Activated CD8-positive, alpha-beta T cell treated with anti-CD3 and anti-CD28 coated beads, Interleukin-2, amount 10 ng/mL, durations not matched to agents 7 days and 5 days (primary cell): ENCODE data around the gene GSTO2. TPM values are rescaled to one million over a fixed set of nuclear protein-coding genes. Genes with fewer than 3 reads are reported as not detected.

Experiments used
- ATAC-seq: fragments of 150-1000 bp; cut with Tn5 transposase; one replicate; pipeline ENCODE4 v1.10.0; 2021; ENCODE audit warnings: moderate library complexity
- CTCF ChIA-PET: fragments of 350-600 bp; sonication (Branson Sonifier 250); formaldehyde crosslinking; loops from one replicate; lab custom pipeline; 2021; ENCODE audit warnings: antibody characterized with exemption; lab: Charles Lee
- POLR2A ChIA-PET: fragments of 350-600 bp; sonication (Branson Sonifier 250); formaldehyde crosslinking; loops from one replicate; lab custom pipeline; 2021; ENCODE audit warnings: antibody characterized with exemption; lab: Charles Lee
- DNase-seq: peaks from one replicate; pipeline ENCODE4 v3.0.0-alpha.2; 2020
- H3K27ac Mint-ChIP-seq: one replicate; pipeline ENCODE4 v1.8.0; 2021; ENCODE audit warnings: mild to moderate bottlenecking, mixed read lengths
- H3K27me3 Mint-ChIP-seq: one replicate; pipeline ENCODE4 v1.8.0; 2021; ENCODE audit warnings: low read depth, mixed read lengths
- H3K36me3 Mint-ChIP-seq: one replicate; pipeline ENCODE4 v1.8.0; 2021; ENCODE audit warnings: low read depth, mixed read lengths
- H3K4me1 Mint-ChIP-seq: one replicate; pipeline ENCODE4 v1.8.0; 2021; ENCODE audit warnings: low read depth, mixed read lengths
- H3K4me3 Mint-ChIP-seq: one replicate; pipeline ENCODE4 v1.8.0; 2021; ENCODE audit warnings: mild to moderate bottlenecking, mixed read lengths
- H3K9me3 Mint-ChIP-seq: one replicate; pipeline ENCODE4 v1.8.0; 2022; ENCODE audit warnings: mixed read lengths; ENCODE audit not compliant: insufficient read depth
- total RNA-seq, 2 experiments: library from RNA; stranded (reverse); gene quantifications; one replicate each; pipeline ENCODE4 v1.2.3, GENCODE V29; 2021

The GSTO2 gene
- total RNA-seq, 2 experiments from 2014 or later, result 0.94 to 1.2 TPM

GRCh38 chr10:104308439-104308903 is 39.5 kb downstream of the GSTO2 start:
- no peaks in the 10 kb centered on the region for H3K9me3 Mint-ChIP-seq
- DNase-seq (peak; percentile 59), ATAC-seq (peak; percentile 78)
- CTCF ChIA-PET, result interaction anchor here (1.8 to 13.8 kb wide), 8 partner anchors 13 to 42 kb away, joined by 5 to 303 read pairs (median 43); partner anchors contain the start of genes CFAP58, GSTO2 and ITPRIP
- POLR2A ChIA-PET, result interaction anchor here (1.9 to 5.2 kb wide), 2 partner anchors 13 to 30 kb away, joined by 7 to 50 read pairs; partner anchors contain the start of gene ITPRIP
- peaks cover 79% of the 10 kb centered on the region for H3K4me1 Mint-ChIP-seq
- peaks cover 4% of the 10 kb centered on the region for H3K27me3 Mint-ChIP-seq
- peak overlapping the region; percentile 49 for H3K4me3 Mint-ChIP-seq
- H3K27ac Mint-ChIP-seq, result peak overlapping the region; percentile 87
- peaks cover 56% of the 10 kb centered on the region for H3K36me3 Mint-ChIP-seq

GRCh38 chr10:104309980-104310978 is 41.3 kb downstream of the GSTO2 start:
- Mint-ChIP-seq H3K9me3 (no peaks in the 10 kb centered on the region), H3K27me3 (peaks cover 4% of the 10 kb centered on the region), H3K36me3 (peaks cover 67% of the 10 kb centered on the region), H3K4me1 (peaks cover 64% of the 10 kb centered on the region), H3K27ac (no peak overlapping the region), H3K4me3 (no peak overlapping the region)
- CTCF ChIA-PET, result interaction anchor here (1.5 to 13.8 kb wide), 7 partner anchors 12 to 40 kb away, joined by 4 to 303 read pairs (median 24); partner anchors contain the start of genes CFAP58 and GSTO2
- POLR2A ChIA-PET, result interaction anchor here (1.0 to 5.2 kb wide), 3 partner anchors 11 to 28 kb away, joined by 3 to 50 read pairs (median 5); partner anchors contain the start of gene ITPRIP
- DNase-seq (no peak), ATAC-seq (no peak)

- ATAC-seq, result no peak
- Mint-ChIP-seq H3K27ac (no peak overlapping the region), H3K4me1 (peaks cover 56% of the 10 kb centered on the region), H3K27me3 (no peaks in the 10 kb centered on the region), H3K9me3 (no peaks in the 10 kb centered on the region), H3K4me3 (no peak overlapping the region), H3K36me3 (peaks cover 72% of the 10 kb centered on the region)
- CTCF ChIA-PET, result interaction anchor here (0.9 to 13.8 kb wide), 5 partner anchors 11 to 39 kb away, joined by 3 to 303 read pairs (median 5); partner anchors contain the start of genes CFAP58 and ITPRIP
- no peak for DNase-seq
- POLR2A ChIA-PET, result interaction anchor here (0.6 to 1.0 kb wide), 5 partner anchors 11 to 27 kb away, joined by 3 to 5 read pairs (median 3); partner anchors contain the start of gene ITPRIP
Measured at GRCh38 chr10:104311184-104311720, 42.3 kb downstream of the GSTO2 start.

GRCh38 chr10:104314591-104315485 is 45.9 kb downstream of the GSTO2 start:
- Mint-ChIP-seq H3K4me1 (peaks cover 47% of the 10 kb centered on the region), H3K36me3 (peaks cover 58% of the 10 kb centered on the region), H3K27me3 (no peaks in the 10 kb centered on the region), H3K27ac (no peak overlapping the region), H3K9me3 (no peaks in the 10 kb centered on the region), H3K4me3 (no peak overlapping the region)
- ChIA-PET POLR2A (no interaction called here), CTCF (interaction anchor here (1.0 to 13.8 kb wide), 4 partner anchors 10 to 35 kb away, joined by 4 to 303 read pairs (median 17); partner anchors contain the start of gene CFAP58)
- ATAC-seq (no peak), DNase-seq (no peak)

GRCh38 chr10:104315486-104315921 is 46.5 kb downstream of the GSTO2 start:
- no peak for DNase-seq
- Mint-ChIP-seq H3K4me1 (peaks cover 46% of the 10 kb centered on the region), H3K9me3 (no peaks in the 10 kb centered on the region), H3K27me3 (no peaks in the 10 kb centered on the region), H3K4me3 (no peak overlapping the region), H3K27ac (no peak overlapping the region), H3K36me3 (peaks cover 54% of the 10 kb centered on the region)
- POLR2A ChIA-PET, result no interaction called here
- no peak for ATAC-seq
- CTCF ChIA-PET, result interaction anchor here (0.6 to 13.8 kb wide), 3 partner anchors 10 to 35 kb away, joined by 3 to 303 read pairs (median 3); partner anchors contain the start of gene CFAP58

- POLR2A ChIA-PET, result no interaction called here
- Mint-ChIP-seq H3K27ac (no peak overlapping the region), H3K36me3 (peaks cover 51% of the 10 kb centered on the region), H3K4me3 (no peak overlapping the region), H3K9me3 (no peaks in the 10 kb centered on the region), H3K4me1 (peaks cover 47% of the 10 kb centered on the region), H3K27me3 (no peaks in the 10 kb centered on the region)
- ATAC-seq, result no peak
- CTCF ChIA-PET, result interaction anchor here (0.9 to 1.2 kb wide), 3 partner anchors 17 to 34 kb away, joined by 3 read pairs; no protein-coding TSS in a partner anchor
- no peak for DNase-seq
Measured at GRCh38 chr10:104316321-104317099, 47.5 kb downstream of the GSTO2 start.

- H3K4me3 Mint-ChIP-seq, result no peak overlapping the region
- H3K9me3 Mint-ChIP-seq, result no peaks in the 10 kb centered on the region
- ATAC-seq (no peak), DNase-seq (no peak)
- H3K4me1 Mint-ChIP-seq, result peaks cover 49% of the 10 kb centered on the region
- H3K27ac Mint-ChIP-seq, result no peak overlapping the region
- no peaks in the 10 kb centered on the region for H3K27me3 Mint-ChIP-seq
- ChIA-PET POLR2A (no interaction called here), CTCF (interaction anchor here (0.9 kb wide), 1 partner anchor 12 kb away, joined by 3 read pairs; no protein-coding TSS in a partner anchor)
- peaks cover 47% of the 10 kb centered on the region for H3K36me3 Mint-ChIP-seq
Measured at GRCh38 chr10:104317269-104317710, 48.3 kb downstream of the GSTO2 start.

- Mint-ChIP-seq H3K27ac (no peak overlapping the region), H3K4me1 (peaks cover 52% of the 10 kb centered on the region), H3K9me3 (no peaks in the 10 kb centered on the region), H3K36me3 (peaks cover 43% of the 10 kb centered on the region), H3K27me3 (no peaks in the 10 kb centered on the region), H3K4me3 (no peak overlapping the region)
- POLR2A ChIA-PET, result no interaction called here
- ATAC-seq, result no peak
- no peak for DNase-seq
- CTCF ChIA-PET, result interaction anchor here (0.9 kb wide), 1 partner anchor 12 kb away, joined by 3 read pairs; no protein-coding TSS in a partner anchor
Measured at GRCh38 chr10:104317726-104318299, 48.8 kb downstream of the GSTO2 start.

GRCh38 chr10:104318326-104318725 is 49.3 kb downstream of the GSTO2 start:
- CTCF ChIA-PET, result interaction anchor here (0.9 kb wide), 1 partner anchor 13 kb away, joined by 3 read pairs; no protein-coding TSS in a partner anchor

More at GRCh38 chr10:104318326-104318725, 49.3 kb downstream of the GSTO2 start:
- POLR2A ChIA-PET, result no interaction called here
- ATAC-seq (no peak), DNase-seq (no peak)
- no peaks in the 10 kb centered on the region for H3K27me3 Mint-ChIP-seq
- H3K27ac Mint-ChIP-seq, result no peak overlapping the region
- peaks cover 41% of the 10 kb centered on the region for H3K36me3 Mint-ChIP-seq
- H3K4me1 Mint-ChIP-seq, result peaks cover 58% of the 10 kb centered on the region
- no peak overlapping the region for H3K4me3 Mint-ChIP-seq
- no peaks in the 10 kb centered on the region for H3K9me3 Mint-ChIP-seq
